Measurements from ENCODE around the gene SGTB.

GRCh38 chr5:65738305-65738704 is 16.4 kb upstream of the SGTB start:
- TF ChIP-seq SIN3A (IDR thresholded peaks at IDR 0.05; ENCODE audit: borderline replicate concordance, insufficient read depth, low read length): no peak
- no peak for TF ChIP-seq POLR2AphosphoS5 (IDR thresholded peaks at IDR 0.05; ENCODE audit: low read depth, low read length)
- no peak for TF ChIP-seq REST (IDR thresholded peaks at IDR 0.05; ENCODE audit: insufficient read depth in 1 of 2, low read depth in 2 of 2, low read length in 2 of 2)
- no peak for TF ChIP-seq TAF1 (IDR thresholded peaks at IDR 0.05; ENCODE audit: borderline replicate concordance, insufficient read depth, low read length)
- no peak for TF ChIP-seq FOXP2 (optimal IDR thresholded peaks at IDR 0.05; ENCODE audit: borderline replicate concordance, extremely low read depth, extremely low read length, insufficient read depth)
